IPS-18c (cell line): ENCODE measurements around the gene PRR22.
A peak's percentile ranks its signal among the peaks of the same experiment; 100 is the strongest.

ENCODE experiments used
- H3K4me3 ChIP-seq: 2 replicates; pipeline ENCODE4 v1.7.0; 2013; ENCODE audit warnings: low read depth, mild to moderate bottlenecking, low read length, moderate library complexity; ENCODE audit not compliant: insufficient read depth
- H3K9me3 ChIP-seq: one replicate; pipeline ENCODE4 v1.6.1; 2013; ENCODE audit warnings: mild to moderate bottlenecking, low read length, moderate library complexity; ENCODE audit not compliant: control insufficient read depth, insufficient read depth

Gene PRR22

GRCh38 chr19:5784581-5785147, at the start of gene PRR22:
Gene PRR22 (minus strand): TSS chr19:5784746. CDS start chr19:5784660, 86 bp downstream.
- H3K4me3 ChIP-seq: no peak within 1 kb of the TSS; the same call in 1 of the 2 replicates
- H3K9me3 ChIP-seq: peaks cover 2% of the 10 kb centered on the region

DNA sequence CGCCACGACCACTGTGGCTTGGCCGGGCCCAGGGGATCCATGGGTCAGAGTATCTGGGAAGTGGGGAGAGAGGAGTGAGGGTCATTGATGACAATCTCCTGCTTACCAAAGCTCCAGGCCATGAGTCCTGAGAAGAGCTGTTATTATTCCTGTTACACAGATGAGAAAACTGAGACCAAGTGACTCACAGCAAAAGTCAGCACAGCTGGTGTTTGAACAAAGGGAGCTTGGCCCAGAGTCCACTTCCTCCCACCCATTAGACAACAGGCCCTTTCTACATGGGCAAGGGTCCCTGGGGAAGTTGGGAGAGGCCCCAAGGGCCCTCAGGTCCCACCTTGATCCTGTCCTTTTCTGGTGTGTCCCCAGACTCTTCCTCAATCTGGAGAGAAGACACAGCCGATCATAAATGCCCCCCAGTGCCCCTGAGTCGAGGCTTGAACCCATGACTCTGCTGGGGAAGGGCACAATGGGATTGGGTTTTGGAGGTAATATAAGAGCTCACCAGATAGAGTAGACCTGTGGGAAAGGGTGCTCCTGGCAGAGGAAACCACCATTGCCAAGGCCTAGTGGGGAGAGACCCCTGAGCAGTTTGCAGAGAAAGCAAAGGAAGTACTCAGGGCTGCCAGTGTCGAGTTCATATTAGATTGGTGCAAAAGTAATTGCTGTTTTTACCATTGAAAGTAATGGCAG, 48.1 kb upstream of the PRR22 start:
- no peak overlapping the region for H3K4me3 ChIP-seq
- no peaks in the 10 kb centered on the region for H3K9me3 ChIP-seq

GRCh38 chr19:5832061-5832460, 47.5 kb upstream of the PRR22 start:
- no peaks in the 10 kb centered on the region for H3K9me3 ChIP-seq

GRCh38 chr19:5831159-5831558, 46.6 kb upstream of the PRR22 start:
- H3K9me3 ChIP-seq: no peaks in the 10 kb centered on the region
- no peak overlapping the region for H3K4me3 ChIP-seq

More at GRCh38 chr19:5832061-5832460, 47.5 kb upstream of the PRR22 start:
- H3K4me3 ChIP-seq: no peak overlapping the region

- Histone ChIP-seq H3K4me3 (peak overlapping the region; percentile 89; the same call in 1 of the 2 replicates), H3K9me3 (peaks cover 2% of the 10 kb centered on the region)
These were observed 45.2 kb upstream of the PRR22 start for GRCh38 chr19:5829567-5830310.

- H3K4me3 ChIP-seq: peak overlapping the region; percentile 89
These were observed 44.4 kb upstream of the PRR22 start for GRCh38 chr19:5828661-5829566.

GRCh38 chr19:5827891-5828660, 43.5 kb upstream of the PRR22 start:
- Histone ChIP-seq H3K9me3 (peaks cover 2% of the 10 kb centered on the region), H3K4me3 (peak overlapping the region; percentile 89)

More at GRCh38 chr19:5828661-5829566, 44.4 kb upstream of the PRR22 start:
- peaks cover 2% of the 10 kb centered on the region for H3K9me3 ChIP-seq

GRCh38 chr19:5827342-5827890, 42.9 kb upstream of the PRR22 start:
- peaks cover 2% of the 10 kb centered on the region for H3K9me3 ChIP-seq
- peak overlapping the region; percentile 38; the same call in 1 of the 2 replicates for H3K4me3 ChIP-seq

DNA sequence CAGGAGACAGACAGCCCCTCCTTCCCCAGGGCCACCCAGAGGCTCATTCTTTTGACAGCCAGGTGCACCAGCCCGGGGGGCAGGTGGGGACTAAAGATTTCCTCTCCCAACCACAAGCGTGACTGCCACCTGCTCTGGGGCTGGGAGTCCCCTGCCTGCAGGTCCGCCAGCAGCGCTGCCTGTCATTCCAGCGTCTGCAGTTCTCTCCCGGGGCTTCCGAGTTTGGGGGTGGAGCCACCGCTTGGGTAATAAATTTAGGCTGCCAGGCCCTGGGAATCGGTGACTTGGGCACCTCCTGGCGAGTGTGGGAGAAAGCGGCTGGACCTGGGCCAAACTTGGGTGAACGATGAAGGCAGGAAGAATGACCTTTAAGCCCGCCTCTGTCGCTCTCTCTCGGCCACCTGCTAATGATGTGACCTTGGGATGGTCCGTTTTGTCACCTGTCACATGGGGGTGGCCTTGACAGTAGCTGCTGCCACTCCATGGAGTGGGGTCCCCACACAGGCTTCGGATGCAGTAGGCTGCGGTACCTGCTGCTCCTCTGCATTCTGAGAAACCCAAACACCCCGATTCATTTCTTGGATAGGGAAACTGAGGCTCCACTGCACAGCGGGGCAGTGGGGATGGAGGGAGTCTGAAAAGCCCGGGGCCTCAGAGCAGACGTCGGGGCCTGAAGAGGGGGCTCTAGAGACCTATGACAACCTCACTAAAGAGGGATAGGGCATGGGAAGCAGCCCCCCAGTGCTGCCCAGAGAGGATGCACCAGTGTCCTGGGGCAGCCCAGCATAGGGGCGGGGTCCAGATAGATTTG, 42.2 kb upstream of the PRR22 start:
- Histone ChIP-seq H3K4me3 (no peak overlapping the region; the same call in 1 of the 2 replicates), H3K9me3 (peaks cover 2% of the 10 kb centered on the region)

DNA sequence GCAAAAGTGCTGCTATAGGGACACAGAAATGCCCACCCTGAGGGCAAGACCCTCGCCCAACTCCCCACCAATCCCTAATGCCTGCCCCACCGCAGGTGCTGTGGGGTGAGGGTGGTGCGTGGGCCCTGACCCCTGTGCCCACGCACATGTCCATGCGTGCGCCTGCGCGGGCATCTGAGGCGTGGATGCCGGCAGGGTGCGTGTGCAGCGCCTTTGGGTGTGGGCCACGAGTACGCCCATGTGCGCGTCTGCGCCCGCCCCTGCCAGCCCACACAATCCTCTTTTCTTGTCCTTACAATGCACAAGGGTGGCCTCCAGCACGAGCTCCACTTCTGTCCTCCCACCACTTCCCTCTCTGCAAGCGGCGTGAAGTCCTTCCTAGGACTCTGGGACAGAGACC, 40.6 kb upstream of the PRR22 start:
- Histone ChIP-seq H3K4me3 (no peak overlapping the region), H3K9me3 (peaks cover 2% of the 10 kb centered on the region)

- H3K4me3 ChIP-seq: no peak overlapping the region
- H3K9me3 ChIP-seq: peaks cover 2% of the 10 kb centered on the region
These were observed 40.2 kb upstream of the PRR22 start for GRCh38 chr19:5824751-5825150.

DNA sequence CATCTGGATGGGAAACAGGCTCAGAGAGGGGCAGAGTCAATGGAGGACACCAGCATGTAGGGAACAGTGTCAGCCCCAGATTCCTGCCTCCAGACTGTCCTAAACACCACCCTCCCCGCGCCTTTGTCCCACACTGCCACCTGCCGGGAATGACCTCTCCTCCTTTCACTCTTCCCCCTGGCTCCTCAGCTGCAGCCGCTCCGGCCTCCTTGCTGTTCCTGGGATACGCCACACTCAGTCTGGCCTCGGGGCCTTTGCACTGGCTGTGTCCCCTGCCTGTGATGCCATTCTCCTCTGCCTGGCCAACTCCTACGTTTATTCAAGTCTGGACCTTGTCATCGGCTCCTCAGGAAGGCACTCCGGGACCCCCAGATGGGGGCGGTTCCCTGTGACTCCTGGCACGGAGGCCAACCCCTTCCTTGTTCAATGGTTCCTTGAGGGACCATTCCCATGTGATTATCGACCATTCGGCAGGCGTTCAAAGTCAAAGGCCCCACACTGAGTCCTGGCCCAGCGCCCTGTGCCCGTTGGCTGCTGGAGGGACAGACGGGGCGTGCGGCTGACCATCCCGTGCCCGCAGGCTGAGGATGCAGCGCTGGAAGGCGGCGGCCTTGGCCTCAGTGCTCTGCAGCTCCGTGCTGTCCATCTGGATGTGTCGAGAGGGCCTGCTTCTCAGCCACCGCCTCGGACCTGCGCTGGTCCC, 39.2 kb upstream of the PRR22 start:
- peaks cover 4% of the 10 kb centered on the region for H3K9me3 ChIP-seq

GRCh38 chr19:5822181-5822844, 37.8 kb upstream of the PRR22 start:
- H3K9me3 ChIP-seq: peaks cover 4% of the 10 kb centered on the region
- no peak overlapping the region for H3K4me3 ChIP-seq

More for the DNA sequence above, 39.2 kb upstream of the PRR22 start:
- no peak overlapping the region for H3K4me3 ChIP-seq

DNA sequence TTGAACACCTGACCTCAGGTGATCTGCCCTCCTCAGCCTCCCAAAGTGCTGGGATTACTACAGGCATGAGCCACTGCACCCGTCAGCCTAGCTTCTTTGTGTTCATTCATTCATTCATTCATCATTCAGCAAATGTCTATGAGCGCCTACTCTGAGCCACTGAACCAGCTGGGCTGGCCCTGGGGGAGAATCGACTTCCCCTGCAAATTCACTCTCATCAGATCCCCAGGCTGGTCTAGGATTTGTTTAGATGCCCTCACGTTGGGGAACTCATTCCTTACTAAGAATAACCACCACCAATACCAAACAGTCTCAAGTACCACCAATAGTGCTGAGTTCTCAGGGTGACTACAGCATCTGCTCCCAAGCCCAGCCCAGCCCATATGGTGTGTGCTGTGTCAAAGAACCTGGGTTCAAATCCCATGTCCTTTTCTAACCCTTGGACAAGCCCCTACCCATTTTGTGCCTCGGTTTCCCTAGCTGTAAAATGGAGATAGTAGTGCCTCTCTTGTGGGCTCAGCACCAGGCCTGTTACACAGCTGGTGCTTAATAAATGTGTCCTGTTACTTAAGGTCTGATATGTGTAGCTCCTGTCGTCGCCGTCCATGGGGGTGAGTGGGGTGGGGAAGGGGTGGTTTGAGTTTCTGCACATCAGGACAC, 37.1 kb upstream of the PRR22 start:
- H3K9me3 ChIP-seq: peaks cover 4% of the 10 kb centered on the region
- no peak overlapping the region for H3K4me3 ChIP-seq
